Esophagus (tissue), 2 donors: ENCODE results near the gene HDAC4. TPM values are rescaled to one million over a fixed set of nuclear protein-coding genes. Genes with fewer than 3 reads are reported as not detected.

Experiments used
- H3K27ac ChIP-seq, 2 donors: one replicate each; pipeline ENCODE4 v1.5.1; 2013; ENCODE audit warnings: low read depth in 2 of 2, mild to moderate bottlenecking in 2 of 2, inconsistent platforms in 1 of 2, low read length in 1 of 2, moderate library complexity in 1 of 2
- H3K27me3 ChIP-seq, 2 donors: one replicate each; pipeline ENCODE4 v1.6.1; 2013; ENCODE audit warnings: low read length in 2 of 2, control low read depth in 1 of 2, mild to moderate bottlenecking in 1 of 2; ENCODE audit not compliant: insufficient read depth in 2 of 2, control insufficient read depth in 1 of 2
- H3K36me3 ChIP-seq, 2 donors: one replicate each; pipeline ENCODE4 v1.6.1; 2013; ENCODE audit warnings: low read length in 1 of 2; ENCODE audit not compliant: control insufficient read depth in 2 of 2, insufficient read depth in 2 of 2
- H3K4me1 ChIP-seq, 2 donors: one replicate each; pipeline ENCODE4 v1.6.1; 2013; ENCODE audit warnings: low read length in 1 of 2; ENCODE audit not compliant: control insufficient read depth in 2 of 2, insufficient read depth in 2 of 2
- H3K4me3 ChIP-seq, 2 donors: one replicate each; pipeline ENCODE4 v1.5.1; 2013; ENCODE audit warnings: low read length in 2 of 2, mild to moderate bottlenecking in 2 of 2, low read depth in 1 of 2, moderate library complexity in 1 of 2
- H3K9me3 ChIP-seq, 2 donors: one replicate each; pipeline ENCODE4 v1.6.1; 2013; ENCODE audit warnings: mild to moderate bottlenecking in 2 of 2, low read depth in 1 of 2, low read length in 1 of 2, moderate library complexity in 1 of 2; ENCODE audit not compliant: control insufficient read depth in 2 of 2, insufficient read depth in 1 of 2
- WGBS, 2 donors: extraction: QIAGEN DNeasy Blood & Tissue Kit; methylation state at CpG; one replicate each; pipeline ENCODE4 v1.1.7; 2013; 5-methylcytosine and 5-hydroxymethylcytosine counted together
- polyA plus RNA-seq, 2 donors: library from polyadenylated mRNA; stranded (reverse); fragments of 200-250 nt; gene quantifications; one replicate each; pipeline ENCODE4 v1.2.3, GENCODE V29; 2013
- donor health status: healthy with polysubstance abuse.
- donor health status: Bipolar disorder and iron deficiency.

Gene HDAC4
- polyA plus RNA-seq, 2 donors, result 5.9 to 10.2 TPM

DNA sequence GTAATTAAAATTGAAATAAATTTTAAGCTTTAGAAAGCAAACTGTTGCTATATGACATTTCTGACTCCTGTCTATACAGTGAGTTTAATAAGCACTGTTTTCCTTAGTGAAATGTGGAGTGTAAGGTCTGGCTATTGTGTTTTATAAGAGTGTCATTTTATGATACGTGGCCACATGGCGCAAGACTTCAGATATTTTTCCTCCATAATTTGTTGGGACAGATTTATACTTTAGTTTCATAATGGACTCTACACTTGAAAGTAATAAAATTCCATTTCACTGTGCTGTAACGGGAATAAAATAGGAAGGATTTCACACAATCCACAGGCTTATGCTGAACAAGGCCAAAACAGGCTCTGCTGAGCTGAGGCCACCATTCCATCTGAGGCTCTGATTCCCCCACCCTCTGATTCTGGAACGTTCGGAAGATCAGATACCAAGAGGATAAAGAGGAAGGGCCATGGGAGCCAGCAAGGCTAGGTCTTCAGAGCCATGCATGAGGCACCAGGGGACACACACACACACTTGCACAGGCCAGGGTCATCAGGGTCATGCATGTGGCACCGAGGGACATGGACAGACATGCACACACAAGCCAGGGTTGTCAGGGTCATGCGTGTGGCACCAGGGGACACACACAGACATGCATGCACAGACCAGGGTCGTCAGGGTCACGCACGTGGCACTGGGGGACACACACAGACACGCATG is 35.6 kb downstream of the HDAC4 start:
- WGBS, 2 donors, result 89 to 91% methylated on average over 11 of the region's 11 CpGs
- no peaks in the 10 kb centered on the region for H3K27me3 ChIP-seq
- H3K9me3 ChIP-seq, result no peaks in the 10 kb centered on the region
- peaks cover 0 to 2% of the 10 kb centered on the region in 2 donors for H3K36me3 ChIP-seq
- peaks cover 2 to 14% of the 10 kb centered on the region in 2 donors for H3K4me1 ChIP-seq
- H3K27ac ChIP-seq, result no peak overlapping the region
- H3K4me3 ChIP-seq, result no peak overlapping the region

DNA sequence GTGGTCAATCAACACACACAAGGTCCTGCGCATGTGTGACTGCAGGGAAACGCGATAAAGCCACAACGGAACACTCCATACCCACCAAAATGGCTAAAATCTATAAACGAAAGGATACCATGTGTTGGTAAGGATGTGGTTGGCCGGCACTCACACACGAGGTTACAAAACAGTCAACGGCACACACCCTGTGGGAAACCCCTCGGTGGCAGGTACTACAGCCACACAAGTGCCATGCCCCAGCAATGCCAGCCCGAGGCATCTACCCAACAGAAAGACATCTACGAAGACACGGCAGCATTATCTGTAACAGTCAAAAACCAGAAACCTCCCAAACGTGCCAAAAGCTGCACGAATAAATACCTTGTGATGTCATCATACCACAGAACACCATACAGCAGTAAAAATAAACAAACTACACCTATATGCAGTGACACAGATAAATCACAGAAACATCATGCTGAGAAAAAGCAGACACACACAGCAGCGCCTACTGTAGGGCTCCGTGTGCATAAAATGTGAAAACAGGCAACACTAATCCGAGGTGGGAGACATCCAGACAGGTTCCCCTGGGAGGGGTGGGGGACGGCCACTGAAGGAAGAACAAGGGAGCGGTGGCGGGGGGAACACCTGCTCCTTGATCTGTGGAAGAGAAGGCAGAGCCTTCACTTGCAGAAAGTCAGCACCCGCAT is 36.7 kb downstream of the HDAC4 start:
- Histone ChIP-seq H3K27ac (no peak overlapping the region), H3K4me1 (peaks cover 7 to 13% of the 10 kb centered on the region in 2 donors), H3K9me3 (no peaks in the 10 kb centered on the region), H3K36me3 (peaks cover 0 to 2% of the 10 kb centered on the region in 2 donors), H3K4me3 (no peak overlapping the region), H3K27me3 (no peaks in the 10 kb centered on the region)
- 87 to 88% methylated on average over 21 of the region's 21 CpGs for WGBS, 2 donors

DNA sequence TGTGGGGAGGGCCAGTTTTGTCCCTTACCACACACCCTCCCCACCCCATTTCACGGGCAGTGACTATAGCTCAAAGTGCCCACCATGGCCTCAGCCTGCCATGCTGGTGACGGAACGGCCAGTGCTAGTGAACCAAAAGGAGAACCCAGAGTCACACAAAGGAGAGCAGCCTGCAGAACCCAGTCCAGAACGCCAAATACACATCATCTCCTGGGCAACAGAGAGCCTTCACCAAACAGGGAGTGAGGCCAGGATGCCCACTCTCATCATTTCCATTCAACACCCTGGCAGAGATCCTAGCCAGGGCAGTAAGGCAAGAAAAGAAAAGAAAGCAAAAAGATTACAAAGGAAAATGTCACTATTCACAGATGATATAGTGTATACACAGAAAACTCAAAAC is 38.3 kb downstream of the HDAC4 start:
- 91 to 92% methylated on average over 4 of the region's 4 CpGs for WGBS, 2 donors
- Histone ChIP-seq H3K27me3 (no peaks in the 10 kb centered on the region), H3K27ac (no peak overlapping the region), H3K36me3 (peaks cover 2 to 4% of the 10 kb centered on the region in 2 donors), H3K9me3 (no peaks in the 10 kb centered on the region), H3K4me1 (peaks cover 7 to 13% of the 10 kb centered on the region in 2 donors), H3K4me3 (no peak overlapping the region)

DNA sequence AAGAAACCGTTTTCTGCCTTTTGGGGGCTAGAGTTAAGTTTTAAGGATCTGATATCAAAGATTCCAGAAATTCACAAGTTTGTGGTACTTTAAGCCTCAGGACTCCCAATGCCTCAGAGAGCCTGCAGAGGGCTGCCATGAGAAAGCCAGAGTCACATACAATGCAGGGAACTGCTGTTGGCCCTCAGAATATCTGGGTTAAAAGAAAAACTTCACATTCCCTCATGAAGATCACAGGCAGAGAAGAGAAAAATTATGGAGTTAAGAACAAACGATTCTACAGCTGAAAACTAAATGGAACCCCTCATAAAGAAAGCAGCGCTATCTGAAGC is 39.5 kb downstream of the HDAC4 start:
- peaks cover 7 to 13% of the 10 kb centered on the region in 2 donors for H3K4me1 ChIP-seq
- peaks cover 2 to 4% of the 10 kb centered on the region in 2 donors for H3K36me3 ChIP-seq
- no peak overlapping the region for H3K4me3 ChIP-seq
- no peak overlapping the region for H3K27ac ChIP-seq
- WGBS, 2 donors, result 73 to 76% methylated on average over 3 of the region's 3 CpGs
- no peaks in the 10 kb centered on the region for H3K27me3 ChIP-seq
- no peaks in the 10 kb centered on the region for H3K9me3 ChIP-seq

DNA sequence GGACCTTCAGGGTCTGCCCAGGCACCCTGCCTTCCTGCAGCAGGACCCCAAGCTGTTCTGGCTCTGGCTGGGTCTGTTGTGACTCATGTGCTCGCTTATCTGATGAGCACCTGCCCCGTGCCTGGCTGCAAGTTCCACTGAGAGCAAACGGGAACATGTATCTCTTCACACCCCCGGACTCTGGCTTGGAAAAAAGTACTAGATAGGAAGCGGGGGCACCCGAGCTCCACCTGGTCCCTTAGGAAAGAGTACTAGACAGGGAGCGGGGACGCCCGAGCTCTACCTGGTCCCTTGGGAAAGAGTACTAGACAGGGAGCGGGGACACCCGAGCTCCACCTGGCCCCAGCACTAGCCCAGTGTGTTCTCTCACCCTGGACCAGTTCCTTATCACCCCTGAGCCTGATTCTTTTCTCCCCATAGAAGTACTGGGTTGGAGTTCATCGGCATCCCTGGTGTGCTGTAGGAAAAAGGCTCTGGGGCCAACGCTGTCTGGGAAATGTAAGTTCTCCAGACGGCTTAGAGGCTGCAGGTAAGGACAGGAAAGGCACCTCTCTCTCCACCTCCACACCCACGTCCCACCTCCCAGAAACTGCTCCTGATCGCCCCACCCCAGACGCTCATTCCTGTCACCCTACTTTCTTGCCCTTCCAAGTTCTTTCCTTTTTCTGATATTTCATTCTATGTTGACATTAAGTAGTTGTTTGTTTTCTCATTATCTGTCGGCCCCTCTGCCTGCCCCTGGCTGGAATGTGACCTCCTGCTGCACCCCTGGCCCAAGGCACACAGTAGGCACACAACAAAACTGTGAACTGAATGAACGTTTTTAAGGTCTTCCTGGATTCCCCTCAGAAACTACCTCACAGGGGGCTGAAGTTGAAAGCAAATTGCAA is 40.2 kb downstream of the HDAC4 start:
- peaks cover 0 to 4% of the 10 kb centered on the region in 2 donors for H3K36me3 ChIP-seq
- no peak overlapping the region for H3K27ac ChIP-seq
- WGBS, 2 donors, result 77% methylated on average over 19 of the region's 19 CpGs
- H3K27me3 ChIP-seq, result no peaks in the 10 kb centered on the region
- H3K4me3 ChIP-seq, result no peak overlapping the region
- peaks cover 7 to 12% of the 10 kb centered on the region in 2 donors for H3K4me1 ChIP-seq
- H3K9me3 ChIP-seq, result no peaks in the 10 kb centered on the region

DNA sequence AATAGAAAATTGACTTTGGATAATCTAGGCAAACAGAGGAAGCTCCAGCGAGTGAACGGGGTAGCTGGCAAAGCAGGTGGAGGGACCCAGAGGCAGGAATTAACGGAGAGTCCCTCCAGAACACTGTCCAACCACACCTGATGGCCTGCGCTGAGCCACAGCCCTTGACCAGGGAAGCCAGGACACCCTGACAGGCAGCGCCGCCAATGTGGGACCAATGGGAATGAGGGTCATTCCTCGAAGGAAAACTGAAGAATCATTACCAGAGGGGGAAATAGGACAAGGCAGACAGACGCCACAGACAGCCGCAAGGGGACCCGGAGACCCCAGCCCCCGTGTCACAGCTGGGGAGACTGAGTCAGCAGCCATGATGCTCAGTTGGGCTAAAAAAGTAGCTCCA is 40.8 kb downstream of the HDAC4 start:
- no peaks in the 10 kb centered on the region for H3K27me3 ChIP-seq
- no peak overlapping the region for H3K4me3 ChIP-seq
- H3K9me3 ChIP-seq, result no peaks in the 10 kb centered on the region
- H3K27ac ChIP-seq, result no peak overlapping the region
- H3K4me1 ChIP-seq, result peaks cover 7 to 9% of the 10 kb centered on the region in 2 donors
- WGBS, 2 donors, result 91 to 97% methylated on average over 11 of the region's 11 CpGs
- peaks cover 0 to 4% of the 10 kb centered on the region in 2 donors for H3K36me3 ChIP-seq

DNA sequence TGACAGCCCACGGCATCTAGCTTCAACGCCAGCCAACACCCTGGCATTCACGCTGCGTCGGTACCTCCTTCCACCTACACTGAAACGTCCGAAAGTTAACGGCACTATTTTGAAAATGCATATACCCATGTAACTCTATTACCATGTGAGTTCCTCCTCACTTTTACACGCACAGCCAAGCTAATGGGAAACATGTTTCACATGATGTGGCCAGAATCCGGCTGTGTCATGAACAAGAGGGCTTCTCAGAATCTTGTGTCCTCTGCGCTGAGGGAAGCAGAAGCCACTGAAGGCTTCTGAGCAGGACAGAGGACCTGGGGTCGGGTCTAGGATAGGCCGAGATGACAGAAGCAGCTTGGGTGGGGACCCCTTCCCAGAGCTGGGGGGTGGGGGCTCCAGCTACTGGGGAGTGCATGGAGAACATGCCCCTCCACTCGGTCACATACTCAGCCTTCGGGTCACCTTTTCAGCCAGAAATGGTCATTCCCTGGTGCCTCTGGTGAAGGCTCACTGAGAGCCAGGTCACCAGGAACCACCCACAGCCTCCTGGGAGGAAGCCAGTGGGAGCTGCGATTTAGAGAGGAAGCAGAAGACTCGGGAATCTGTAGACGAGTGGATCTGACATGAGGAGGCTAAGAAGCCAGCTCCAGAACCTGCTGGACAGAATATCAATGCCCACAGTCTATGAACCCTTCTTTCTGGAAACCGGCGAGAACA is 41.5 kb downstream of the HDAC4 start:
- Histone ChIP-seq H3K27me3 (no peaks in the 10 kb centered on the region), H3K9me3 (no peaks in the 10 kb centered on the region), H3K36me3 (peaks cover 0 to 4% of the 10 kb centered on the region in 2 donors), H3K4me3 (no peak overlapping the region), H3K4me1 (peaks cover 7 to 9% of the 10 kb centered on the region in 2 donors), H3K27ac (no peak overlapping the region)
- WGBS, 2 donors, result 89% methylated on average over 20 of the region's 20 CpGs

DNA sequence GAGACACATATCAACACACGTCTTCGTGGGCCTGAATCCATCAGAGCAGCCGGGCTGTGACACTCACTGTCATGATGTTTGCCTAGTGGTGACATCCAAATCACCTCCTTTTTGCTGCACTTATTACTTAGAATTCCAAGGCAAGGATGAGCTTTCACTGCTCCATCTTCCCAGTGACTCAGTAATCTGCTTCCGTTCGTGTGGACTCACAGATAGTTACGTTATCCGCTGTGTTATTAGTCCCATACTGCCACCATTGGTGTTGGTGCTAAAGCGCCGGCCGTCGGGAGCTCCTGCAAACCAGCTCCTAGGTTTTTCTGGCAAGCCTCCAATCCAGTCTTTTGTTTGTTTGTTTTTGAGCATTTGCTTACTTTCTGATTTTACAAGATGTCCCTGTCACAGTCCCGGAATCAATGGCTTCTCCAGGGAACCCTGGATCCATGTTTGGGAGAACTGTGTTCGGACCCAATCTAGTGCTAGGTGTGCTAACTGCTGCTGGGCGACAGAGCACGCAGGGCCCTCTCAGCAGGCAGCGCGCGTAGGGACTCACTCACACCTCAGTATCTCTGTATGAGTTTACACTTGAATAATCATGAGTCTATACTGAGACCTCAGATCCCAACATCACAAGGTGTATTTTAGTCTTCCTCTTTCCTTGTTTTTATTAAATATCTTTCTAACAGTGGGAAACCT is 42.6 kb downstream of the HDAC4 start:
- Histone ChIP-seq H3K9me3 (no peaks in the 10 kb centered on the region), H3K36me3 (peaks cover 0 to 4% of the 10 kb centered on the region in 2 donors), H3K4me3 (no peak overlapping the region), H3K4me1 (peaks cover 7 to 9% of the 10 kb centered on the region in 2 donors), H3K27ac (peak overlapping the region in 1 of 2 donors; percentile 3), H3K27me3 (no peaks in the 10 kb centered on the region)
- WGBS, 2 donors, result 90 to 94% methylated on average over 18 of the region's 18 CpGs
